HG03354 (cell line): ENCODE measurements around the gene TCFL5.
"Not testable (repeated sequence)": the region's sequence is repeated elsewhere in the genome, so short reads cannot be mapped to it uniquely, and the experiment has no call there.

Experiments
- ATAC-seq: cut with Tn5 transposase; IDR thresholded peaks from one replicate; pipeline ENCODE4 v1.9.1; 2021; ENCODE audit warnings: mild to moderate bottlenecking; ENCODE audit not compliant: unreplicated experiment, poor library complexity, severe bottlenecking

The TCFL5 gene

DNA sequence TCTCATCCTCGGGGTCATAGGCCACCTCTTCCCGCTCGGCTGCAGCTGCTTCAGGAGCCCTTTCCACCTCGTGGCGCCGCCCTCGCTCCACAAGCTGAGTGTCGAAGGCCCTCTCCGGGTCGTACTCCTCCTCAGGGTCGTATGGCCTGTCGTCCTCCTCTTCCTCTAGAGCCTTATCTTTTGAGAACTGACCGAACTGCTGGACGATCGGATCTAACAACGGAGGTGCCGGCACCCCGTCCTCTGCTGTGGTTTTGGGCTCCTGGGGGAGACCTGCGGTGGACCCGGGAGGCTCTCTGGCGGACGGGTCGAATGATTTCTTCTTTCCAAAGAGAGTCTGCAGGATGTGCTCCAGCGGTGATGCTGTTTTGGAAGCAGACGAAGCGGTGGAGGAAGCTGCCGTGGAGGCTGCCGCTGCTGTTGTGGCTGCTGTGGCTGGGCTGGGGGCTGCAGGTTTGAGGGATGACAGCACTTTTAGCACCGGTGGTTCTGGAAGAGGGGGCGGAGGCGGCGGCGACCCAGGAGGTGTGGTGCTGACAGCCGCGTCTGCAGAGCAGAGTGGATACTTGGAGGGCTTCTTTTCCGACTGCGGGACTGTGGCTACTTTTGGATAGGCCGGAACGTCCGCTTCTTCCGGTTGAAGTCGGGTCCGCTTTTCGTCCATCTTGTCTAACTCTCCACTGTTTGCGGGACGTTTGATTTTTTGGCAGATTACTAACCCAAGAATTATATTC, 20.2 kb upstream of the TCFL5 start:
- ATAC-seq, result no peak

DNA sequence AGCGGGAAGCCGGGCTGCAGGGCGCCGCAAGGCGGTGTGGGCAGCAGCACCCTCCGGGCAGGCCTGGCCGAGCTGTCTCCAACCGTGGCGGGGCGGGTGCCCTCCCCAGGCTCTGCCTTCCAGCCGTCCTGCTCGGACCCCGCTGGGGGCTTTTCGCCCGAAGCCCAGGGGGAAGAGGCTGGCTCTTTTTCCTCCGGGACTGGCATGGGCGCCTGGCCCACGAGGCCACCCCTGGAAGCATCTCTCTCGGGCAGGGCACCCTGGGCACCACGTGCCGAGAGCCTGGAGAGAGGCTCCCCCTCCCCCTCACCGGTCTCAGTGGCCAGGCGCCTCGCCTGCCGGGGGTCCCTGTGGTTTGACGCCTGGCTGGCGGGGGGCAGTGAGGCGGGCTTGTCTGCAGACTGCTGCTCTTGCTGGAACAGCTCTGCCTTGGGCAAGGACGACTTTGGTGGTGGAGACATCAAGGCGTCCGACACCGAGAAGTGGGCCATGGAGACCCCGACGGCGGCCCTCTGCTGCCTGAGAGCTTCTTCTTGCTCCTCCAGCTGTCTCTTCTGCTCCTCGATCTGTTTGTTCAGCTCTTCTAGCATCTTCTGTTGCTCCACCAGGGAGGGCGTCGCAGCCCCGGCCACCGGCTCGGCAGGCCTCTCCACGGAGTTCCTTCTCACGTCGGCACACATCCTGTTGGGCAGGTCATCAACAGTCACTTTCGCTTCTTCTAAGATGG, 19.5 kb upstream of the TCFL5 start:
- ATAC-seq, result no peak

DNA sequence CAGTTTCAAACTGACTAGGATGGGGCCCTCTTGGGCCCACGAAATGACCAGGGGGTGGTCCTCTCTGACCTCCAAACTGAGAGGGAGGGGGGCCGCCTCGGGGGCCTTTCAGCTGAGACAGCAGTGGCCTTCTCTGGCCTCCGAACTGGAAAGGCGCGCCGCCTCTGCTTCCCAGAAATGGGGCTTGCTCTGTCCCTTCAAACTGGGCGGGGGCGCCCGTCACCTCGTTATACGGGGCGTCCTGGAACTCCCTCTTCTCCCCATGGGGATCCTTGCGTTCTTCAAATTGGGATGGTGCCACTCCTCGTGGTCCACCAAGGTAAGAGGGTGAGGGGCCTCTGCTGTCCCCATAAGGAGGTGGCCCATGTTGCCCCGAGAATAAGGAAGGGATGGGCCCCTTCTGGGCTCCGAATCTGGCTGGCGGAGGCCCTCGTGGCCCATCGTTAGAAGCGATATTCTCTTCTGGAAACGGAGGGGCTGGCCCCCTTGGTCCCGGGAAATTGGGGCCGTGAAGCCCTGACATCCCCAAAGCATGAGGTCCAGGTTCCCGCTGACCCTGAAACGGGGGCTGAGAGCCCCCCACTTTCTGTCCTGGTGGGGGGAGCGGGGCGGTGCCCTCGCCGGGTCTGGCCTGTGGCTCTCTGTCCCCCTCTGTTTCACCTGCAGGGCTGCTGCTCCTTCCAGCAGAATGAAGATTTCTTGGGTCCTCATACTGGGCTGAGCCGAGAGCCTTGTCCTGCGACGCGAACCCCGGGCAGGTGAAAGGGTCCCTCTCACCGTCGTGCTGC, 18.7 kb upstream of the TCFL5 start:
- no peak for ATAC-seq

DNA sequence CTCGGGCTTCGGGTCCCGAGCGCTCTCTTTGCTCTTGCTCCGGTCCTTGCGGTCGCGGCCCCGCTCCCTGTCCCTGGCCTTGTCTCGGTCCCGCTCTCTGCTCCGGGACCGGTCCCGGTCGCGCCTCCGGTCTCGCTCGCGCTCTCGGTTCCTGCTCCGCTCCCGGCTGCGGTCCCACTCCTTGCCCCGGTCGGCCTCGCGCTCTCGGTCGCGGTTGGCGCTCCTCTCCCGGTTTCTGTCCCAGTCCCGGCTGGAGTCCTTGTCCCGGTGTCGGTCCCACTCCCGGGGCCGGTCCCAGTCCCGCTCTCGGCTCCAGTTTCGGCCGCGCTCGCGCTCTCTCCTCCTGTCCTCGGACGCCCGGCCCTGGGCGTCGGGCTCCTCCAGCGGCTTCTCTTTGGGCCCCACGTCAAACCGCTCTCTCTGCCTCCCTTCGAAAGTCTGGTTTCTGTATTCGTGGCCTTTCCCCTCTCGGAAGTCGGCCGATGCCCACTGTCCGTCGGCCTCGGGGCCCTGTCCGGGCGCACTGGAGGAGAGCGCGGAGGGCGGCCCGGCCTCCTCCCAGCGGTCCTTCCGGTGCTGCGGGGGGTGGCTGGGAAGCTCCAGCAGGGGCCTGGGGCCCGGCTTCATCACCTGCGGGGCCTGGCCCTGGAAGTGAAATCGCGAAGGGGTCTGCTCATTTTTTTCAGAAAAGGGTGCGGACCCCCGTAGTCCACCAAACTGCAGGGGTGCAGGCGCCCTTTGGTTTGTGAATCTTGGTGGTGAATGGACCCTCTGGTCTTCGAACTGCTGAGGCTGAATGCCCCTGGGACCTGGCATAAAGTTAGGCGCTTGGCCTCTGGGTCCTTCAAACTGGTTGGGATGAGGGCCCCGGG, 17.9 kb upstream of the TCFL5 start:
- no peak for ATAC-seq

DNA sequence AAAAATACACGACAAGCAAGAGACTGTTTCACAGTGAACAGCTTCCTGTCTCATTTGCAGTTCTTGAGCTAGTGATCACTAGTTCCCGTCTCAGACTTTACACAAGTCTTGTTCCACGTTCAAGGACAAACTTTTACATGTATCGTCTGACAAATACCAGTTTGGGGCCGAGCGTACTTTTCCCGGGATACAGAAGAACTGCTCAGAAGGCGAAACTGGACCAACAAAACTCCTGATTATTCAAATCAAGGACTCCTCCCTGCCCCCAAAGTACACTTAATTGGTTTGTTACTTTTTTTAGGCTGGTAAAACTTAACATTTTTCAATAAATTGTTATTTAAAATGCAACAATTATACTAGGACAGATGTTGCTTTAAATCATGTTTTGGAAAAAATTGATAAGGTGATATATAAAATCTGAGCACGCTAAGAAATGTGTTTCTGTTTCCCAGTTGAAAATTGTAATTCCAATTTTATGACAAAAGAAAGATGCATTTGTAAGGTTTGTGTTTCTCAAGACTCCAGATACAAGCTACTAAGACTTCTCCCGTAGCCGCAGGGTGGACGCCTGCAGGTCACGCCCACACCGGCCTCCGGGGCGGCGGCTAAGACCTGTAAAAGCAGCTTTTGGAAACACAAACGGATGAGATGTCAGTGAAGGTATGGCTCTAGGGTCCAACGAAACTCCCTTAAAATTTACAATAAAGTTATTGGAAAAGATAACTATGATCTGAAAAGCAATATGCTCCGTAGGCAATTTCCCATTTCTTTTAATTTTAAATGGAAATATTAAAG, 16.8 kb upstream of the TCFL5 start:
- ATAC-seq, result no peak

DNA sequence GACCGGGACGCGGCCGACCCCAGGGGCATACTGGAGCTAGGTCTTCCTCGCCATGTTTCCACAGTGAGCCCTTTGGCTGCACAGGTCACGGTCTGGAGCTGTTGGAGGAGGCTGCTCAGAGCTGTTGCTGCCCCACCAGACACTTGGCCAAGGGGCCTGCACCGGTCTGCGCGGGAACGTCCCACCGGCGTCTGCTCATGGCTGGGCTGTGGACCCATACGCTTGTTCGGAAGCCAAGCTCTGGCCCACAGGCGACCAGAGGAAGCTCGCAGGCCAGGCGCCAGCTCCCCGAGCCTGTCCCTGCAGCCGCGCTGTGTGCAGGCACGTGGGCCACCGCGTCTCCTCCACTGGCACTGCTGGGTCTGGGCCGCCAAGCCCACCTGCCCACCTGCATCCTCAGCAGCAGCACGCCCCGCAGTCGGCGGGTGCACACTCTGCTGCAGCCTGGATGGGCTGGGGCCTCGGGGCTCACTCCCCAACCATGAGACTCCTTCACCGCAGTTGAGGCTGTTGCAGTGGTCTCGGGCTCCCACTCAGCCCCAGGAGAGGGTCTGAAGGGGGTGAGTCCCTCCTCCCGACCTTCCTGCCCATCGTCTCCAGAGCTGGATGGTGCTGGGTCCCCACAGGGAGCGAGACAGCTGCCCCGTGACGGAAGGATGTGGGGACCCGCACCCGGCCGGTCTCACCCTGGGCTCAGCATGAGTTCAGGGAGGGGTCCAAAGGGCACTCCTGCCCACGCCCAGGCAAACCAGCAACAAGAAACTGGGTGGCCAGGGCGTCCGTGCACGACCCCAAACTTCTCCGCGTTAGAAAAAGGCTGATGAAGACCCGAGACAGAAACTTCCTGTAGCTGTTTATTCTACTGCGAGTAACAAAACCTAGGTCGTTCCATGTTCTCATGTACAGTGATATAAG, 15.5 kb upstream of the TCFL5 start:
- no peak for ATAC-seq

DNA sequence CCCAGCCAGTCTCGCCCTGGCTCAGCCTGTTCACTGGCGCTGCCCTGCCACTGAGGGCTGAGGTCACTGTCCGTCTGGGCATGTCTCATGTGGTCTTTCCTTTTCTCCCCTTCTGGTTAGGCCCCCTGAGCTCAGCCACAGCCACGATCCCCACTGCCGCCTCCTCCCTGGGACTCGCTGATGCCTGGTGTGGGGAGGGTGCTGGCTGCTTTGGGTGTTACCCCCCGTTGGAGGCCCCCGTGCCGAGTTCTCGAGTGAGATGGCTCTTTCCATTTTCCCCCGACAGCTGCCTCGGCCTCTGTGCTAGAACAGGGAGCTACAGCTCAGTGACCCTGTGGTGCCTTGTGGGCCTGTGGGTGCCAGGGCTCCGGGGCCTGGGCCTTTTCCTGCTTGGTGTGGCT, 14.9 kb upstream of the TCFL5 start:
- ATAC-seq, result no peak

DNA sequence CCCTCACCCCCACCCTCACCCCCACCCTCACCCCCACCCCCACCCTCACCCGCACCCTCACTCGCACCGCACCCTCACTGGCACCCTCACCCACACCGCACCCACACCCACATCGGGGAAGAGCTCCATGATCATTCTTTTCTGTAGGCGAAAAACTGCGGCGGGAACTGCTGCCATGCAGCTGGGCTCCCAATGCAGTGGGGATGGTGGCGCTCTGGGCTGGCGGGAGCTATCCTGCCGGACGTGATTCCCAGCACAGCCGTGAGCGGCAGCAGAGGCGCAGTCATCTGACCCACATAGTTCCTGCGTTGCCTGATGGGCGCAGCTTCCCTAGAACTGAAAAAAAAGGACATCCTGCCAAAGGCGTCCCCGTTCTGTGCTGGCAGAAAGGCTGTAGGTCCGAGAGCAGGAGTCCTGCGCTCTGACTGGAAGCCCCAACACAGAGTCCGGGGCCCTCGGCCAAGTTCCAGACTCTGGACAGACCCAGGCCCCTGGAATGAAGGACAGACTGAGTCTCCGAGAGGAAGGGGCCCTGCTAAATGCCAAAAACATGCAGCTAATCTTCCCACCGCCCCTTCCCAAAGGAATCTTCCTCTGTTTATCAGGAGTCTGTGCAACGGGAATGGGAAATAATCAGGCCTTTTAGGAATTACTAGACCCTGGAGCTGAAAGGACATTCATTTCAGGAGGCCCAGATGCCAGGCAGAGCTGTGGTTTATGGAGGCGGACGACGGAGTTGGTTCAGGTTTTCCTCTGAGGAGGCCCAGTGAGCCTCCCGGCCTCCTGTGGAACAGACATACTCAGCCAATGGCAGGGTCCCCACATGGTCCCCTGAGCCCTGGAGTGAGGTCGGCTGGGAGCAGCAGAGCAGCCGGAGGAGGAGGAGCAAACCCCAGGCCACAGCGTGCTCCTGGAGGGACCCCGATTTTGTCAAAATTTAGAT, 14.1 kb upstream of the TCFL5 start:
- ATAC-seq, result no peak

DNA sequence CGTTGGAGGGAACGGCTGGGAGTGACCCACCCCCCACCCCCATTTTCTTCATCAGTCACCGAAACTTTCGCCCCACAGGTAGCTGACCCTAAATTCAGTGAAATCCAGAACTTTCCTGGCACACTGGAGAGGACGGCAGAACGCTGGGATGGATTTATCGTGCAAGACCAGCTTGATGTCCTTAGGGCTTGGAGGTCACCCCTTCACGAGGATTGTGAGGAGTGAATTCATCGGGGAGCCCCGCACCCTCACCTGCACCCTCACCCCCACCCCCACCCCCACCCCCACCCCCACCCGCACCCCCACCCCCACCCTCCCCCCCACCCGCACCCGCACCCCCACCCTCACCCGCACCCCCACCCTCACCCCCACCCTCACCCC, 13.3 kb upstream of the TCFL5 start:
- ATAC-seq, result no peak

DNA sequence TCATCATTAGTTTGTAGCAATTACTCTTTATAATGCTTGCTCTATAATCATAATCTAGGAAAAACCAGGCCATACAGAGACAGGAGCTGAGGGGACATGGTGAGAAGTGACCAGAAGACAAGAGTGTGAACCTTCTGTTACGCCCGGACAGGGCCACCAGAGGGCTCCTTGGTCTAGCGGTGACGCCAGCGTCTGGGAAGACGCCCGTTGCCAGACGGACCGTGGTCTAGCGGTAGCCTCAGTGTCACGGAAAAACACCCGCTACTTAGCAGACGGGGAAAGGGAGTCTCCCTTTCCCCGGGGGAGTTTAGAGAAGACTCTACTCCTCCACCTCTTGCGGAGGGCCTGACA, 12.0 kb upstream of the TCFL5 start:
- ATAC-seq, result not testable (repeated sequence)

DNA sequence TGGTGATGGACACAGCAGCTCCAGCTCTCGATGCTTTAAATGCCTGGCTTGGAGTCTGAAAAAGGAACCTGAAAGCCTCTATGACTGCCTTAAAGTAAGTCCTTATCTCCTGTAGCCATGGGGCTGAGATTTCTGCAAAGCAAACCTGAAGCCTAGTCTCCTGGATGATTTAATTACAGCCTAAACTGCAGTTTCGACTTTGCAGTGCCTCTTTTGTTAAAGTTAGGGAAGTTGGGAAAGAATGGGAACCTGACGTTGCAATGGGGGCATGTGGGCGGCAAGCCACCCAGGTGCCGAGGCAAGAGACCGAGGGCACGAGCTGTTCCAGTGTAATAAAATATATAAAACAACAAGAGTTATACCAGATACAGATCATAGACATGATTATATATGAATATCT, 11.7 kb upstream of the TCFL5 start:
- ATAC-seq, result no peak

DNA sequence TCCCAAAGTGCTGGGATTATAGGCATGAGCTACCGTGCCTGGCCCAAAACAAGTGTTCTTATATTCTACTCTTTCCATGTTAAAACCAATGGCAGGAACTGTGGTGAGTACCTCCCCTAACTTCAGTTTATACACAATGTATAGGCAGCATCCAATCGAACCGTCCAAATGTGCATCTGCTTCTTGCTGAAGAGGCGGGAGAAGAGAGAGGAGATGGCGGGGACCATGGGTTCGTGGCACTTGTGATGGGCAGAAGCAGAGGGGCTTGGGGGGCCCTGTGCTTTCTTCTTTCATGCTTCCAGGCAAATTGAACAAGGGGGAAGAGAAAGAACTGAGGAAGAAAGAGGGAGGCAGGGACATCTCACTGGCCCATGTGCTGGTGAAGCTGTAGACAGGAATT, 11.2 kb upstream of the TCFL5 start:
- no peak for ATAC-seq

DNA sequence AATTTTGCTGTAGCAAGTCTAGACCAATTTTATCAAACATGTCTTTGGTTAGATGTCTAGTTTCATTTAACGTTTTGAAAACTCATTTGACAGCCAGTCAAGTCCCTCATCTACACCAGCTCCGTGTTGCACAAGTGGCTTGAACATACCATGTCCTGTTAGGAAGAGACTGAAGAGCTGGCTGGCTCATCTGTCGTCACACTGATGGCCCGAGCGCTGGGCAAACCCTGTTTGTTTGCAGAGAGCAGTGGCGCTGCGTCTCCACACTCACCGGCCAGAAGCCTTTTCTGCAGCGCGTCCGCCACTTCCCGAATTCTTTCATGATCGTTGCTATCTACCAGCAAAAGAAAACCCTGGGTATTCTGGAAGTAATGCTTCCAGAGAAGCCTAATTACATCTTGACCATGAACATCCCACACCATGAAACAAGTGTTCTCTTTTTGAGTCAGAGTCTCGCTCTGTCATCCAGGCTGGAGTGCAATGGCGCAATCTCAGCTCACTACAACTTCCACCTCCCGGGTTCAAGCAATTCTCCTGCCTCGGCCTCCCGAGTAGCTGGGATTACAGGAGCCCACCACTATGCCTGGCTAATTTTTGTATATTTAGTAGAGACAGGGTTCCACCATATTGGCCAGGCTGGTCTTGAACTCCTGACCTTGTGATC, 10.7 kb upstream of the TCFL5 start:
- ATAC-seq, result no peak

DNA sequence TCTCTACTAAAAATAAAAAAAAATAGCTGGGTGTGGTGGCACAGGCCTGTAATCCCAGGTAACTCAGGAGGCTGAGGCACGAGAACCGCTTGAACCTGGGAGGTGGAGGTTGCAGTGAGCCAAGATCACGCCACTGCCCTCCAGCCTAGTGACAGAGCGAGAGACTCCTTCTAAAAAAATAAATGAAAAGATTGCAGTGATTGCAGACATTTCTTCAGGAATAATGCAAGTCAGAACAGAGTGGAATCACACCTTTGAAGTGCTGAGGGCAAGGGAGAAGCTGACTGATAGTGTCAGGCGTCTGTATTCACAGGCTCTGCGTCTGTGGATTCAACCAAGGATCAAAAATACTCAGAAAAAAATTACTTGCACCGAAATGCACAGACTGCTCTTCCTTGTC, 2.6 kb upstream of the TCFL5 start:
- no peak for ATAC-seq

DNA sequence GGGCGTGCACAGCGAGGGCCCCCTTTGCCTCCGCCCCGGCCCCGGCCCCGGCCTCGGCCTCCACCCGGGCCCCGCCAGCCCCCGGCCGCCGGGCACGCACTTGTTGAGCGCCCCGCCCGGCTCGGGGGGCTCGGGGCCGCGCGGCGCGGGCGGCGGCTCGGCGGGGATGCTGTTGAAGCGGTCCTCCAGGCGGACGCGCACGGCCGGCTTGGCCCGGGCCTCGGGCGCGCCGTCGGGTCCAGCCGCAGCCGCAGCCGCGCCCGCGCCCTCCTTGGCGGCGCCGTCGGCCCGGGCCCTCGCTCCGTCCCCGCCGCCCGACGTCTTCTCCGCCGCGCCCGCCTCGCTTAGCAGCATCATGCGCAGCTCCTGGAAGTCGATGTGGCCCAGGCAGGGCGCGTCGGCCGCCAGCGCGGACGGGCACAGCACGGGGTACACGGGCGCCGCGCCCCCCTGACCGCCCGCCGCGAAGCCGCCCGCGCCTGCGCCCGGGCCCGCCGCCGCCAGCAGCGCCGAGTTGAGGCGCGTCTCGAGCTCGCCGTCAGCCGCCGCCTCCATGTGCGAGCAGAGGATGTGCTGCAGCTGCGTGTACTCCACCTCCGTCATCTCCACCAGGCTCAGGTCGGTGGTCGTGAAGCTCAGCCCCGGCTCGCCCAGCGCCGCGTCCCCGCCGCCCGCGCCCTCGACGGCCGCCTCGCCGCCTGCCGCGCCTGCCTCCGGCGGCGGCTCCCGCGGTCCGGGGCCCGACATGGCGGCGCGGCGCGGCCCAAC, 514 bp downstream of the TCFL5 start:
- ATAC-seq, result peak; percentile 33

DNA sequence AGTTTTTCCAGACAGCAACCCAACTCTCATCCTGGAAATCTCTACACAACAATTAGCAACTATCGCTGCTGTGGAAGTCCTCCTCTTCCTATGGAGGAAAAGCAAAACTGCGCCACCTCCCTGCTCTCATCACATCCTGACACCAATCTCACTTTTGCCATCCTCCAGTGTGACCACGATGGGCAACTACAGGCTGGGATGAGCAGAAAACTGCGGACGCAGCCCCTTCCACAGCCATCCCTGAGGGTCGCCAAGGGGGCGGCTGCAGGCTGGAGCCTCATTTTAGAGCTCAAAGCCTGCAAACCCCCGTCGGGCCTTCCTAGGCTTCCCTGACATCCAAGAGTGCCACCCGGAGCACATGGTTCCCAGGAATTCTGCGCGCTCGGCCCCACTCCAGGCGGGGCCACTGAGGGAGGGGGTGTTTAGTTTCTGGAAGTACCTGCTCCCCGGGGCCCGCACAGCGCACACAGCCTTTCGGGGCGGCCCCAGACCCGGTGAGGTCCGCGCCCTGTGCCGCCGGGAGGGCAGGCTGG, 1.2 kb downstream of the TCFL5 start:
- ATAC-seq, result peak; percentile 23
